Pancreas (tissue), 10 donors: Measurements from ENCODE around the gene MAPK11. TPM values are rescaled to one million over a fixed set of nuclear protein-coding genes. Genes with fewer than 3 reads are reported as not detected.
A peak's percentile ranks its signal among the peaks of the same experiment; 100 is the strongest.

Source experiments
- ATAC-seq, 4 donors: fragments of 200-7000 bp; cut with Tn5 transposase; one replicate each; pipeline versions ENCODE4 v1.8.0 to v1.9.1; 2020; ENCODE audit warnings: mild to moderate bottlenecking in 4 of 4, moderate library complexity in 4 of 4
- DNase-seq, 6 donors: peaks; one replicate each; pipeline ENCODE4 v3.0.0-alpha.2; 2020
- FAIRE-seq: peaks from 2 replicates; lab custom pipeline; 2012; peaks lifted over from hg19 to GRCh38; lab: Jason Lieb, UNC
- H3K27ac ChIP-seq, 4 donors: fragments of 200-600 bp; sonication (generic); 1 replicate in 3 of 4; 2 replicates in 1 of 4; pipeline versions ENCODE4 v1.5.0 to v1.8.0; 2020
- H3K27me3 ChIP-seq, 4 donors: fragments of 200-600 bp; one replicate each; pipeline ENCODE4 v1.8.0; 2021
- H3K36me3 ChIP-seq, 3 donors: fragments of 200-600 bp; sonication (generic) in 1 of 3; one replicate each; pipeline versions ENCODE4 v1.5.0 to v1.8.0; 2020 to 2021
- H3K4me1 ChIP-seq, 3 donors: fragments of 200-600 bp; one replicate each; pipeline ENCODE4 v1.8.0; 2021
- H3K4me3 ChIP-seq, 4 donors: fragments of 200-600 bp; sonication (generic) in 2 of 4; one replicate each; pipeline versions ENCODE4 v1.5.0 to v1.8.0; 2020 to 2021
- H3K9me3 ChIP-seq, 4 donors: fragments of 200-600 bp; one replicate each; pipeline ENCODE4 v1.8.0; 2021
- WGBS, 2 donors: extraction: QIAGEN DNeasy Blood & Tissue Kit; methylation state at CpG; one replicate each; pipeline ENCODE4 v1.1.7; 2013; 5-methylcytosine and 5-hydroxymethylcytosine counted together
- intact Hi-C, 3 donors: fragments of 100-400 bp; cut with DNase I; formaldehyde crosslinking; loops; one replicate each; pipeline versions ENCODE4 v1.11.1 to v1.14.2; 2022
- polyA plus RNA-seq, 2 donors: library from polyadenylated mRNA; stranded (reverse); fragments of 200-250 nt; gene quantifications; one replicate each; pipeline ENCODE4 v1.2.3, GENCODE V29; 2013
- total RNA-seq, 6 donors: library from RNA; stranded (reverse); fragmentation: NEBNext Ultra II Directional in 4 of 6; extraction: Animal tissue kit (Norgen Biotek cat#: 25700) in 4 of 6; gene quantifications; one replicate each; pipeline versions ENCODE4 v1.2.1 to v1.2.4, GENCODE V29; 2021 to 2023
- TF ChIP-seq, protein P1 (sequence below), 4 donors: fragments of 200-600 bp; sonication (generic) in 3 of 4; IDR thresholded peaks; one replicate each; pipeline versions ENCODE4 v1.5.0 to v1.8.0; 2021; ENCODE audit warnings: antibody characterized with exemption in 4 of 4
- donor health status: healthy with polysubstance abuse.
- donor health status: DM: no; HTN: no; CAD: no; lungs with moderate emphysema.
- donor health status: DM: no; HTN: no; CAD: no.
- donor health status: control.
- donor health status: control.
- donor health status: Bipolar disorder and iron deficiency.
- donor health status: DM: yes; HTN: yes; CAD: no.
- donor health status: DM: no; HTN: no; CAD: no.
- donor health status: DM: no; HTN: no; CAD: no.
- donor health status: DM: yes; HTN: yes; CAD: no.

Gene MAPK11
- total and polyA plus RNA-seq, 8 donors, result 1.3 to 22.2 (median 3.2) TPM

DNA sequence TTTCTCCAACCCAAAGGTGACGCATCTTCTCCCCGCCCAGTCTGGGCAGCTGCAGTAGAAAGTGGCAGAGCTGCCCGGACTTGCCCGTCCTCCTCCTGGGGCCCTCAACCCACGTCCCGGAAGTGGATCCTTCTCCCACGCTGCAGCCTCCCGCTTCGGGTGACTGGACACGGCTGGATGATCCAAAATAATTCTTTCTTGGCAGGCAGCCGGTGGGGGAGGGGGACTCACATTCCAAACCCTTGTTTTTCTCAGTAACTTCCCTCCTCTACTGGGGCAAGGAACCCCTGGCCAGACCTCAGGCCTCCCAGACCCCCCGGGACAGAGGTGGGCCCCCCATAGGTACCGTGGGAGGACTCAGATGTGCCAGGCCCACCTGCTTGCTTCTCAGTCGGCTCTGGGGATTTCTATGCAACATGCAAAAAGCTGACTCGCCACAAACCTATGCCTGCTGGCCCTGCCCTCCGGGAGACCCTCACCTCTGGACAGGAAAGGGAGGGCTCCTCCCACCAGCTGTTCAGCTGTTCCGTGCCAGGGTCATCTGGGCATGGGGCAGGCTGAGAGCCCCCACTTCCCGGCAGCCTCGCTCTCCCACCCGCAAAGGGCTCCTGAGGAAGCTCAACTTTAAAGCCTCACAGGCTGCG is 35.9 kb upstream of the MAPK11 start:
- peak; percentile 54 to 75 (median 71) for ATAC-seq
- Histone ChIP-seq H3K9me3 (no peaks in the 10 kb centered on the region), H3K4me1 (peaks cover 9 to 41% (median 10%) of the 10 kb centered on the region in 3 donors), H3K27me3 (no peaks in the 10 kb centered on the region), H3K4me3 (peak overlapping the region; percentile 84 to 93 (median 88)), H3K36me3 (no peaks in the 10 kb centered on the region), H3K27ac (peak overlapping the region; percentile 78 to 88 (median 82))
- WGBS, 2 donors, result 4% methylated on average over 21 of the region's 21 CpGs
- no peak for FAIRE-seq
- TF ChIP-seq, protein P1, sequence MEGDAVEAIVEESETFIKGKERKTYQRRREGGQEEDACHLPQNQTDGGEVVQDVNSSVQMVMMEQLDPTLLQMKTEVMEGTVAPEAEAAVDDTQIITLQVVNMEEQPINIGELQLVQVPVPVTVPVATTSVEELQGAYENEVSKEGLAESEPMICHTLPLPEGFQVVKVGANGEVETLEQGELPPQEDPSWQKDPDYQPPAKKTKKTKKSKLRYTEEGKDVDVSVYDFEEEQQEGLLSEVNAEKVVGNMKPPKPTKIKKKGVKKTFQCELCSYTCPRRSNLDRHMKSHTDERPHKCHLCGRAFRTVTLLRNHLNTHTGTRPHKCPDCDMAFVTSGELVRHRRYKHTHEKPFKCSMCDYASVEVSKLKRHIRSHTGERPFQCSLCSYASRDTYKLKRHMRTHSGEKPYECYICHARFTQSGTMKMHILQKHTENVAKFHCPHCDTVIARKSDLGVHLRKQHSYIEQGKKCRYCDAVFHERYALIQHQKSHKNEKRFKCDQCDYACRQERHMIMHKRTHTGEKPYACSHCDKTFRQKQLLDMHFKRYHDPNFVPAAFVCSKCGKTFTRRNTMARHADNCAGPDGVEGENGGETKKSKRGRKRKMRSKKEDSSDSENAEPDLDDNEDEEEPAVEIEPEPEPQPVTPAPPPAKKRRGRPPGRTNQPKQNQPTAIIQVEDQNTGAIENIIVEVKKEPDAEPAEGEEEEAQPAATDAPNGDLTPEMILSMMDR (IDR thresholded peaks at IDR 0.05), result no peak
- intact Hi-C loops, result no loop called here
- DNase-seq, result peak; percentile 75 to 94 (median 88)

DNA sequence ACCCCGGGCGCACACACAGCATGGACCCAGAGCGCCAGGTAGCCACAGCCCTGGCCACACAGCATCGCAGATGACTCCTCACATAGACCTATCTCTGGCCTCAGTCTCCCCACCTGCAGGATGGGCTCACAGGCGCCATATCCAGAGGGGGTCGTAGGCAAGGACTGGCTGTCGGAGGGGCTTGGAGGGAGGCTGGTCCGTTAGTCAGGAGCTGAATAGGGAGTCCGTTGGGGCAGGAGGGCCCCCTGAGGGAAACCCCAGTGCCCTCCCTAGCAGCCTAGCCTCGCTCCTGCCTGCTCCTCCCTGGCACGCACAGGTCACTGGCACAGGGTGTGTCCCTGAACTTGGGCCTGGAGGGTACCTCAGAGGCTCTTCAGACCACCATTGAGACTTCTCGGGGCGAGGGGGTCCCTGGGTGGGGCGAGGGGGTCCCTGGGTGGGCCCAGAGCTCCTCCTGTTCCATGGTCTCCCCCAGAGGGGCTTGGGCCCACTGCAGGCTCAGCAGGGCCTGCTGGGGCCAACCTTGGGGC is 35.3 kb upstream of the MAPK11 start:
- WGBS, 2 donors, result 64 to 65% methylated on average over 14 of the region's 14 CpGs
- Histone ChIP-seq H3K4me1 (peaks cover 9 to 47% (median 14%) of the 10 kb centered on the region in 3 donors), H3K36me3 (no peaks in the 10 kb centered on the region), H3K27ac (peak overlapping the region; percentile 78 to 88 (median 82)), H3K9me3 (no peaks in the 10 kb centered on the region), H3K27me3 (no peaks in the 10 kb centered on the region), H3K4me3 (peak overlapping the region in 3 of 4 donors; percentile 88 to 93 (median 88))
- intact Hi-C loops, result no loop called here
- TF ChIP-seq, protein P1 (IDR thresholded peaks at IDR 0.05), result no peak
- FAIRE-seq, result no peak
- peak in 3 of 4 donors; percentile 1 to 3 (median 2) for ATAC-seq
- DNase-seq, result peak in 1 of 6 donors; percentile 75

DNA sequence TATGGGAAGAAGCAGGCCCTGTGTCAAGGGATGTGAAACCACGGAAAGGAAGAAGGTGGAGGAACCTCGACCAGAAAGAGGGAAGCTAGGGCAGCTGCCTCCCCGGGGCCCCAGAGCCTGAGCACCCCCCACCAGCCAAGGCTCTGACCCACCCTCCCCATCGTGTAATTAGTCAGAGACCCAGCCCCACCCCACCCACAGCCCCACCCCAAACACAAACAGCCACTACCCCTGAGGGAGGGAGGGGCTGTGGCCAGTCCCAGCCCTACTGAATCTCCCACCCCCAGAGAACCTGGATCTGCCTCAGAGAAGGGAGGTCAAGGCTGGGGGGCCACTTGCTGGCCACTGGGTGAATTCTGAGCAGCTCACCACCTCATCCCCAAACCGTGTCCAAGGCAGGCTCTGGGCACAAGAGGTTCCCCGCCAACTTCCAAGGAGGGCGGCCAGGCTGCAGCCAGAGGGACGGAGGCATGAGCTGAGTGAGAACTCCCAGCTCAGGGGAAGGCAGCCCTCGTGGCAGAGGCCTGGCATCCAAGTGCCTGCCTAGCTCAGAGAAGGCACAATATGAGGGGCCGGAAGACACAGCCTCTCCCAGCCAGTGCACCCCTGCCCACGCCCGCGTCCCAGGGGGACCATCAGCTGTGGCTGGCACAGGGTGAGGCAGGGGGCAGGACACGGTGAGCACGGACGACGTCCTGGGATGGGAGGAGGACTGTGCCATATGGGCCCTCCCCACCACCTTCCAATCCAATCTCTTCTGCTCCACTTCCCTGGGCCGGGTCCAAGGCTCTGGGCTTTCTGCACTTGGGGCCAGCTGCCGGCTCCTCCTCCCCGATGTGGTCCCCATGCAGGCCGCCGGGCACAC is 34.6 kb upstream of the MAPK11 start:
- H3K27me3 ChIP-seq, result no peaks in the 10 kb centered on the region
- intact Hi-C loops, result no loop called here
- DNase-seq, result peak in 3 of 6 donors; percentile 53 to 82 (median 73)
- no peaks in the 10 kb centered on the region for H3K9me3 ChIP-seq
- no peak for FAIRE-seq
- H3K4me3 ChIP-seq, result peak overlapping the region in 3 of 4 donors; percentile 88 to 93 (median 88)
- H3K27ac ChIP-seq, result peak overlapping the region; percentile 78 to 88 (median 82)
- H3K36me3 ChIP-seq, result no peaks in the 10 kb centered on the region
- peaks cover 9 to 47% (median 18%) of the 10 kb centered on the region in 3 donors for H3K4me1 ChIP-seq
- peak in 3 of 4 donors; percentile 1 to 7 (median 4) for ATAC-seq
- TF ChIP-seq, protein P1 (IDR thresholded peaks at IDR 0.05), result no peak
- WGBS, 2 donors, result 48 to 50% methylated on average over 21 to 22 of the region's 22 CpGs

DNA sequence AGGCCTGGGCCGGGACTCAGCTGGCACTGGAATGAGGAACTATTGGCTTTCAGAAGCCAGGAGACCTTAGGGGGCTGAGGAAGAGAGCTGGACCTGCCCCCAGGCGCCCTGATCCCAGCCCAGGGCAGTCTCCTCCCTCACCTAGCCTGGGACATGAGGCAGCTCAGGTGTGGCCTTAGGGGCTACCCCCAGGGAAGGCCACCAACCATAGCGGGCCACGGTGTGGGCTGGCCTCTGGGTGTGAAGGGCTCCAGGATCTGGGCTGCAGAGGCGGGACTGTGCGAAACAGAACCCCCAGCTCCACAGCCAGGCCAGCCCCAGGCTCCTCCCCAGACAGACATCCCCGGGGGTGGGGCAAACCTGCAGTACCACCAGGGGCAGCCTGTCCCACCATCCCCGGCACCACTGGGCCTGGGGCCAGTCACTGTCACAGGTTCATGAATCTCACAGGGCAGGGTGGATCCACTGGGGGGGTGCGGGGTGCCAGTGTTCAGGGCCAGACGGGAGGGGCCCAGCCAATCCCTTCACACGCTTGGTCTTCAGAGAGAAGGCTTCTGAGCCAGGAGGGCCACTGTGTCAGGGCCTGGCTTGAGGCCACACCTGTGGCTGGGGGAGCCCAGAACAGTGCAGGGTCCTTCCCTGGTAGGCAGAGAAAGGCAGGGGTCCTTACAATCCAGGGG is 33.8 kb upstream of the MAPK11 start:
- intact Hi-C loops, result no loop called here
- H3K9me3 ChIP-seq, result no peaks in the 10 kb centered on the region
- TF ChIP-seq, protein P1 (IDR thresholded peaks at IDR 0.05), result no peak
- FAIRE-seq (no peak), ATAC-seq (peak; percentile 5 to 26 (median 12)), DNase-seq (peak in 4 of 6 donors; percentile 57 to 73 (median 60))
- H3K27me3 ChIP-seq, result no peaks in the 10 kb centered on the region
- H3K27ac ChIP-seq, result peak overlapping the region; percentile 78 to 88 (median 82)
- peak overlapping the region in 1 of 4 donors; percentile 20 for H3K4me3 ChIP-seq
- WGBS, 2 donors, result 58 to 62% methylated on average over 11 of the region's 11 CpGs
- H3K36me3 ChIP-seq, result no peaks in the 10 kb centered on the region
- H3K4me1 ChIP-seq, result peaks cover 9 to 47% (median 18%) of the 10 kb centered on the region in 3 donors
